Activated gamma-delta T cell treated with anti-CD3 and anti-CD28 coated beads, Interleukin-2, amount 50 U/mL, for 16 hours (primary cell): Measurements from ENCODE around the gene EPHB3.

ENCODE experiments used
- DNase-seq: peaks from one replicate; pipeline ENCODE4 v3.0.0-alpha.2; 2020; ENCODE audit warnings: low read depth

EPHB3 gene

GRCh38 chr3:184543843-184544512 lies 17.6 kb upstream of the EPHB3 start:
- DNase-seq = peak; percentile 61

GRCh38 chr3:184544513-184544861 lies 17.1 kb upstream of the EPHB3 start:
- no peak for DNase-seq

- no peak for DNase-seq
These were observed 15.8 kb upstream of the EPHB3 start for GRCh38 chr3:184545769-184546168.

- no peak for DNase-seq
These were observed 15.3 kb upstream of the EPHB3 start for GRCh38 chr3:184546252-184546651.

- DNase-seq = no peak
These were observed 11.6 kb upstream of the EPHB3 start for GRCh38 chr3:184549796-184550577.

GRCh38 chr3:184551103-184551502 lies 10.5 kb upstream of the EPHB3 start:
- DNase-seq = no peak

GRCh38 chr3:184551614-184552256 lies 9.8 kb upstream of the EPHB3 start:
- DNase-seq = no peak

GRCh38 chr3:184552296-184552695 lies 9.3 kb upstream of the EPHB3 start:
- no peak for DNase-seq

- DNase-seq = no peak
These were observed 8.7 kb upstream of the EPHB3 start for GRCh38 chr3:184552863-184553262.

GRCh38 chr3:184553385-184553784 lies 8.2 kb upstream of the EPHB3 start:
- no peak for DNase-seq

GRCh38 chr3:184554461-184554860 lies 7.1 kb upstream of the EPHB3 start:
- no peak for DNase-seq

GRCh38 chr3:184556582-184557347 lies 4.8 kb upstream of the EPHB3 start:
- no peak for DNase-seq

- no peak for DNase-seq
These were observed 4.1 kb upstream of the EPHB3 start for GRCh38 chr3:184557348-184557950.

- DNase-seq = no peak
These were observed 2.9 kb upstream of the EPHB3 start for GRCh38 chr3:184558726-184559125.

- no peak for DNase-seq
These were observed 2.2 kb upstream of the EPHB3 start for GRCh38 chr3:184559336-184559735.

GRCh38 chr3:184560531-184560930 lies 1.1 kb upstream of the EPHB3 start:
- no peak for DNase-seq

GRCh38 chr3:184561913-184562877 lies 610 bp downstream of the EPHB3 start:
- no peak for DNase-seq

GRCh38 chr3:184562878-184563560 lies 1.4 kb downstream of the EPHB3 start:
- no peak for DNase-seq

- DNase-seq = no peak
These were observed 2.0 kb downstream of the EPHB3 start for GRCh38 chr3:184563561-184563925.

GRCh38 chr3:184563941-184564684 lies 2.5 kb downstream of the EPHB3 start:
- DNase-seq = no peak
